K562 (cell line): ENCODE measurements around the gene BCAR3. TPM values are rescaled to one million over a fixed set of nuclear protein-coding genes. Genes with fewer than 3 reads are reported as not detected.

Source experiments
- polyA plus RNA-seq, 8 experiments: library from polyadenylated mRNA; depleted of rRNA in 4 of 8; stranded (reverse) in 5 of 8; unstranded in 3 of 8; fragments of >200 nt; fragmentation: Nextera tagmentation in 2 of 8; fragmentation: Illumina TruSeq in 1 of 8; extraction: Ambion mirVana in 2 of 8; extraction: Trizol in 1 of 8; gene quantifications; 2 replicates each; pipeline versions ENCODE4 v1.2.1 to v1.2.3, GENCODE V29; 2011 to 2014; ENCODE audit warnings: inconsistent platforms in 1 of 8, missing spikeins in 1 of 8
- total RNA-seq, 7 experiments: library from RNA; depleted of rRNA in 6 of 7; stranded (reverse); fragments of >200 nt in 6 of 7; fragmentation: Illumina TruSeq in 2 of 7; extraction: Trizol in 2 of 7; gene quantifications; 2 replicates each; pipeline versions ENCODE4 v1.2.1 to v1.2.3, GENCODE V29; 2011 to 2021; ENCODE audit warnings: low replicate concordance in 1 of 7
- TF ChIP-seq, protein P1 (sequence below), 2 experiments: fragments of 450-650 bp; formaldehyde crosslinking in 1 of 2; IDR thresholded peaks; 2 replicates each; pipeline versions ENCODE4 v1.4.0 to v1.6.1; 2014 to 2020; ENCODE audit warnings: mild to moderate bottlenecking in 2 of 2, borderline replicate concordance in 1 of 2, low read depth in 1 of 2

Gene BCAR3
- total and polyA plus RNA-seq, 9 of the 15 experiments (the other 6 are each of a cell fraction or from before 2014, with no cell fraction given) = 1.8 to 6.3 (median 3.8) TPM

- TF ChIP-seq, protein P1, sequence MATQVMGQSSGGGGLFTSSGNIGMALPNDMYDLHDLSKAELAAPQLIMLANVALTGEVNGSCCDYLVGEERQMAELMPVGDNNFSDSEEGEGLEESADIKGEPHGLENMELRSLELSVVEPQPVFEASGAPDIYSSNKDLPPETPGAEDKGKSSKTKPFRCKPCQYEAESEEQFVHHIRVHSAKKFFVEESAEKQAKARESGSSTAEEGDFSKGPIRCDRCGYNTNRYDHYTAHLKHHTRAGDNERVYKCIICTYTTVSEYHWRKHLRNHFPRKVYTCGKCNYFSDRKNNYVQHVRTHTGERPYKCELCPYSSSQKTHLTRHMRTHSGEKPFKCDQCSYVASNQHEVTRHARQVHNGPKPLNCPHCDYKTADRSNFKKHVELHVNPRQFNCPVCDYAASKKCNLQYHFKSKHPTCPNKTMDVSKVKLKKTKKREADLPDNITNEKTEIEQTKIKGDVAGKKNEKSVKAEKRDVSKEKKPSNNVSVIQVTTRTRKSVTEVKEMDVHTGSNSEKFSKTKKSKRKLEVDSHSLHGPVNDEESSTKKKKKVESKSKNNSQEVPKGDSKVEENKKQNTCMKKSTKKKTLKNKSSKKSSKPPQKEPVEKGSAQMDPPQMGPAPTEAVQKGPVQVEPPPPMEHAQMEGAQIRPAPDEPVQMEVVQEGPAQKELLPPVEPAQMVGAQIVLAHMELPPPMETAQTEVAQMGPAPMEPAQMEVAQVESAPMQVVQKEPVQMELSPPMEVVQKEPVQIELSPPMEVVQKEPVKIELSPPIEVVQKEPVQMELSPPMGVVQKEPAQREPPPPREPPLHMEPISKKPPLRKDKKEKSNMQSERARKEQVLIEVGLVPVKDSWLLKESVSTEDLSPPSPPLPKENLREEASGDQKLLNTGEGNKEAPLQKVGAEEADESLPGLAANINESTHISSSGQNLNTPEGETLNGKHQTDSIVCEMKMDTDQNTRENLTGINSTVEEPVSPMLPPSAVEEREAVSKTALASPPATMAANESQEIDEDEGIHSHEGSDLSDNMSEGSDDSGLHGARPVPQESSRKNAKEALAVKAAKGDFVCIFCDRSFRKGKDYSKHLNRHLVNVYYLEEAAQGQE (IDR thresholded peaks at IDR 0.05; ENCODE audit: borderline replicate concordance) = peak; percentile 47; the same call in 1 of the 2 replicates
- TF ChIP-seq, protein P1 (CRISPR knock-in tag; IDR thresholded peaks at IDR 0.05; ENCODE audit: low read depth) = no peak
Measured at GRCh38 chr1:93680420-93681100, 1.1 kb downstream of the BCAR3 start (continued).
